GM23248 (cell line): Measurements from ENCODE around the gene GRAMD1A. TPM values are rescaled to one million over a fixed set of nuclear protein-coding genes. Genes with fewer than 3 reads are reported as not detected.

Experiments
- DNase-seq: peaks from one replicate; pipeline ENCODE4 v3.0.0-alpha.2; 2015
- H2AFZ ChIP-seq: fragments of 200-600 bp; sonication (generic); 2 replicates; pipeline ENCODE4 v1.6.1; 2016; ENCODE audit warnings: antibody characterized with exemption
- H3F3A ChIP-seq: fragments of 200-600 bp; sonication (generic); 2 replicates; pipeline ENCODE4 v1.6.1; 2016; ENCODE audit warnings: mild to moderate bottlenecking, antibody characterized with exemption, mixed run types; ENCODE audit not compliant: insufficient read depth
- H3K27ac ChIP-seq: fragments of 200-600 bp; sonication (generic); 2 replicates; pipeline ENCODE4 v1.5.1; 2016; ENCODE audit warnings: mild to moderate bottlenecking
- H3K27me3 ChIP-seq: fragments of 200-600 bp; sonication (generic); replicated peaks from 2 replicates; pipeline ENCODE4 v1.6.1; 2016; ENCODE audit warnings: mild to moderate bottlenecking; ENCODE audit not compliant: insufficient read depth
- H3K36me3 ChIP-seq: fragments of 200-600 bp; sonication (generic); 2 replicates; pipeline ENCODE4 v1.6.1; 2016; ENCODE audit warnings: low read depth, mild to moderate bottlenecking
- H3K4me1 ChIP-seq: fragments of 200-600 bp; sonication (generic); 2 replicates; pipeline ENCODE4 v1.6.1; 2016; ENCODE audit warnings: mild to moderate bottlenecking; ENCODE audit not compliant: insufficient read depth
- H3K4me2 ChIP-seq: fragments of 200-600 bp; sonication (generic); one replicate; pipeline ENCODE4 v1.6.1; 2016; ENCODE audit warnings: mild to moderate bottlenecking; ENCODE audit not compliant: unreplicated experiment
- H3K4me3 ChIP-seq: fragments of 200-600 bp; sonication (generic); 2 replicates; pipeline ENCODE4 v1.5.1; 2016; ENCODE audit warnings: mild to moderate bottlenecking
- H3K79me2 ChIP-seq: fragments of 200-600 bp; sonication (generic); 2 replicates; pipeline ENCODE4 v1.6.1; 2016; ENCODE audit warnings: mild to moderate bottlenecking; ENCODE audit not compliant: insufficient read depth
- H3K9ac ChIP-seq: fragments of 200-600 bp; sonication (generic); 2 replicates; pipeline ENCODE4 v1.6.1; 2016; ENCODE audit warnings: mild to moderate bottlenecking
- H3K9me2 ChIP-seq: fragments of 200-600 bp; sonication (generic); 2 replicates; pipeline ENCODE4 v1.6.1; 2016; ENCODE audit warnings: mixed run types, mild to moderate bottlenecking, moderate library complexity; ENCODE audit not compliant: insufficient read depth
- H3K9me3 ChIP-seq: fragments of 200-600 bp; sonication (generic); one replicate; pipeline ENCODE4 v1.6.1; 2017; ENCODE audit warnings: low read depth
- H4K20me1 ChIP-seq: fragments of 200-600 bp; sonication (generic); 2 replicates; pipeline ENCODE4 v1.6.0; 2016; ENCODE audit not compliant: insufficient read depth
- EZH2 ChIP-seq: fragments of 200-600 bp; sonication (generic); IDR thresholded peaks from 2 replicates; pipeline ENCODE4 v1.6.1; 2018; ENCODE audit warnings: antibody characterized with exemption, mild to moderate bottlenecking; ENCODE audit not compliant: insufficient read depth, poor library complexity, severe bottlenecking
- EZH2phosphoT487 ChIP-seq: fragments of 200-600 bp; sonication (generic); IDR thresholded peaks from 2 replicates; pipeline ENCODE4 v1.6.1; 2018; ENCODE audit warnings: antibody characterized with exemption, moderate library complexity, mild to moderate bottlenecking, low read depth; ENCODE audit not compliant: insufficient read depth
- WGBS, 2 experiments: methylation state at CpG; one replicate each; pipeline ENCODE4 v1.1.6; 2015 to 2017; ENCODE audit warnings: low lambda C conversion rate in 2 of 2, low coverage in 1 of 2; ENCODE audit errors: missing lambda C conversion rate in 2 of 2; 5-methylcytosine and 5-hydroxymethylcytosine counted together
- in situ Hi-C: fragments of 300-500 bp; cut with MboI; formaldehyde crosslinking; loops from 2 replicates; pipeline ENCODE4 v1.15.0; 2020
- polyA plus RNA-seq: library from polyadenylated mRNA; unstranded; fragments of >200 nt; fragmentation: Nextera tagmentation; extraction: Ambion mirVana; gene quantifications from 2 replicates; pipeline ENCODE4 v1.2.1, GENCODE V29; 2016
- total RNA-seq: library from RNA; depleted of rRNA; stranded (reverse); fragments of >200 nt; shearing (Covaris generic); gene quantifications from 2 replicates; pipeline ENCODE4 v1.2.3, GENCODE V29; 2014

Gene GRAMD1A
- total and polyA plus RNA-seq, 2 experiments from 2014 or later, result 17.3 to 33.8 TPM

- no peaks in the 10 kb centered on the region for H3K79me2 ChIP-seq
- DNase-seq, result no peak
- peaks cover 14% of the 10 kb centered on the region for H3K27me3 ChIP-seq
- no peak overlapping the region for H2AFZ ChIP-seq
- no peaks in the 10 kb centered on the region for H3F3A ChIP-seq
- WGBS, 2 experiments, result 51 to 78% methylated on average over 5 of the region's 5 CpGs
- TF ChIP-seq EZH2 (no peak), EZH2phosphoT487 (no peak)
- no peaks in the 10 kb centered on the region for H3K36me3 ChIP-seq
- no peaks in the 10 kb centered on the region for H3K4me1 ChIP-seq
- no peaks in the 10 kb centered on the region for H3K9me3 ChIP-seq
- no peak overlapping the region for H3K9ac ChIP-seq
- no peak overlapping the region for H3K4me3 ChIP-seq
- no peak overlapping the region for H3K27ac ChIP-seq
- H3K4me2 ChIP-seq, result no peak overlapping the region
- no peaks in the 10 kb centered on the region for H4K20me1 ChIP-seq
- in situ Hi-C loops, result no loop called here
- H3K9me2 ChIP-seq, result no peaks in the 10 kb centered on the region
Measured at GRCh38 chr19:35051796-35052195, 51.7 kb downstream of the GRAMD1A start.

- no peaks in the 10 kb centered on the region for H4K20me1 ChIP-seq
- in situ Hi-C loops, result no loop called here
- no peaks in the 10 kb centered on the region for H3F3A ChIP-seq
- WGBS, 2 experiments, result 48 to 50% methylated on average over 8 of the region's 8 CpGs
- H3K27ac ChIP-seq, result no peak overlapping the region
- TF ChIP-seq EZH2phosphoT487, result no peak
- no peak for TF ChIP-seq EZH2
- H3K79me2 ChIP-seq, result no peaks in the 10 kb centered on the region
- no peaks in the 10 kb centered on the region for H3K9me3 ChIP-seq
- no peak for DNase-seq
- no peak overlapping the region for H3K4me2 ChIP-seq
- no peak overlapping the region for H2AFZ ChIP-seq
- no peak overlapping the region for H3K4me3 ChIP-seq
- no peak overlapping the region for H3K9ac ChIP-seq
- H3K27me3 ChIP-seq, result peaks cover 18% of the 10 kb centered on the region
- H3K4me1 ChIP-seq, result no peaks in the 10 kb centered on the region
- H3K9me2 ChIP-seq, result no peaks in the 10 kb centered on the region
- H3K36me3 ChIP-seq, result no peaks in the 10 kb centered on the region
Measured at GRCh38 chr19:35052599-35053190, 52.6 kb downstream of the GRAMD1A start.

- Histone ChIP-seq H3K4me1 (no peaks in the 10 kb centered on the region), H3K27ac (no peak overlapping the region), H3K4me2 (no peak overlapping the region), H3F3A (no peaks in the 10 kb centered on the region), H3K36me3 (no peaks in the 10 kb centered on the region), H3K27me3 (peaks cover 20% of the 10 kb centered on the region), H3K9me2 (no peaks in the 10 kb centered on the region), H3K4me3 (no peak overlapping the region), H3K9me3 (no peaks in the 10 kb centered on the region), H3K79me2 (no peaks in the 10 kb centered on the region), H3K9ac (no peak overlapping the region), H4K20me1 (no peaks in the 10 kb centered on the region), H2AFZ (no peak overlapping the region)
- no peak for DNase-seq
- in situ Hi-C loops, result no loop called here
- TF ChIP-seq EZH2 (no peak), EZH2phosphoT487 (no peak)
- WGBS, 2 experiments, result 53 to 66% methylated on average over 9 of the region's 9 CpGs
Measured at GRCh38 chr19:35053667-35054293, 53.7 kb downstream of the GRAMD1A start.

- Histone ChIP-seq H3K9me2 (no peaks in the 10 kb centered on the region), H3K9me3 (no peaks in the 10 kb centered on the region), H3K27me3 (peaks cover 26% of the 10 kb centered on the region), H3K9ac (no peak overlapping the region), H3K36me3 (no peaks in the 10 kb centered on the region), H3K27ac (no peak overlapping the region), H3K4me1 (no peaks in the 10 kb centered on the region), H3K4me3 (no peak overlapping the region), H3K79me2 (no peaks in the 10 kb centered on the region), H2AFZ (no peak overlapping the region), H4K20me1 (no peaks in the 10 kb centered on the region), H3K4me2 (no peak overlapping the region), H3F3A (no peaks in the 10 kb centered on the region)
- TF ChIP-seq EZH2phosphoT487 (no peak), EZH2 (no peak)
- no peak for DNase-seq
- in situ Hi-C loops, result no loop called here
- WGBS, 2 experiments, result 49 to 51% methylated on average over 9 of the region's 9 CpGs
Measured at GRCh38 chr19:35054626-35055025, 54.5 kb downstream of the GRAMD1A start.
